K562 (cell line): ENCODE data around the gene HTR4.

ENCODE experiments used
- CREB1 ChIP-seq, 2 experiments: sonication (generic) in 1 of 2; formaldehyde crosslinking in 1 of 2; IDR thresholded peaks; 2 replicates each; pipeline versions ENCODE4 v1.6.1 to v1.8.0; 2012 to 2022; ENCODE audit warnings: inconsistent platforms in 1 of 2, mild to moderate bottlenecking in 1 of 2, missing genetic modification reagents in 1 of 2, moderate library complexity in 1 of 2
- IRF9 ChIP-seq: fragments of 450-650 bp; IDR thresholded peaks from 2 replicates; pipeline ENCODE4 v1.6.1; 2016; ENCODE audit warnings: missing biosample characterization, missing genetic modification characterization
- MEIS2 ChIP-seq: fragments of 450-650 bp; IDR thresholded peaks from 2 replicates; pipeline ENCODE4 v1.6.1; 2014; ENCODE audit warnings: mild to moderate bottlenecking; ENCODE audit not compliant: partially characterized antibody
- NR2C2 ChIP-seq, 2 experiments: fragments of 200-800 bp in 1 of 2; sonication (Bioruptor generic) in 1 of 2; sonication (generic) in 1 of 2; formaldehyde crosslinking in 1 of 2; IDR thresholded peaks; 2 replicates each; pipeline versions ENCODE4 v1.6.1 to v1.8.0; 2016 to 2022; ENCODE audit warnings: mild to moderate bottlenecking in 1 of 2, missing compliant biosample characterization in 1 of 2, missing genetic modification characterization in 1 of 2, missing genetic modification reagents in 1 of 2
- SMAD2 ChIP-seq: fragments of 150-350 bp; IDR thresholded peaks from 2 replicates; pipeline ENCODE4 v1.6.1; 2014; ENCODE audit warnings: low read depth, mild to moderate bottlenecking, low read length
- SRF ChIP-seq, 2 experiments: fragments of 250-450, 450-650 bp in 1 of 2; sonication (Bioruptor Pico) in 1 of 2; sonication (generic) in 1 of 2; formaldehyde crosslinking; IDR thresholded peaks; 2 replicates each; pipeline versions ENCODE4 v1.5.0 to v1.5.1; 2020 to 2022; ENCODE audit warnings: mild to moderate bottlenecking in 1 of 2, missing genetic modification reagents in 1 of 2
- ZFP36 ChIP-seq: fragments of 150-350 bp; IDR thresholded peaks from 2 replicates; pipeline ENCODE4 v1.6.1; 2018; ENCODE audit warnings: low read length, low read depth; ENCODE audit not compliant: partially characterized antibody
- TF ChIP-seq, protein P1 (sequence below): fragments of 250-450 bp; sonication (Bioruptor Pico); IDR thresholded peaks from 2 replicates; pipeline ENCODE4 v1.8.0; 2022; ENCODE audit warnings: moderate library complexity, mild to moderate bottlenecking, inconsistent platforms
- TF ChIP-seq, protein P2 (sequence below): sonication (generic); formaldehyde crosslinking; IDR thresholded peaks from 2 replicates; pipeline ENCODE4 v1.8.0; 2023; ENCODE audit warnings: mild to moderate bottlenecking, missing genetic modification reagents

GRCh38 chr5:148653291-148653835, 964 bp downstream of the HTR4 start:
- TF ChIP-seq IRF9 (tag) (no peak), SMAD2 (no peak), ZFP36 (no peak), SRF (CRISPR knock-in tag; IDR thresholded peaks at IDR 0.05) (no peak), CREB1 (IDR thresholded peaks at IDR 0.05) (no peak), CREB1 (CRISPR knock-in tag; IDR thresholded peaks at IDR 0.05) (no peak), NR2C2 (CRISPR knock-in tag; IDR thresholded peaks at IDR 0.05) (no peak), NR2C2 (tag; IDR thresholded peaks at IDR 0.05) (no peak), MEIS2 (no peak)
- TF ChIP-seq, protein P1, sequence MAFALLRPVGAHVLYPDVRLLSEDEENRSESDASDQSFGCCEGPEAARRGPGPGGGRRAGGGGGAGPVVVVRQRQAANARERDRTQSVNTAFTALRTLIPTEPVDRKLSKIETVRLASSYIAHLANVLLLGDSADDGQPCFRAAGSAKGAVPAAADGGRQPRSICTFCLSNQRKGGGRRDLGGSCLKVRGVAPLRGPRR (CRISPR knock-in tag): no peak
- TF ChIP-seq, protein P2, sequence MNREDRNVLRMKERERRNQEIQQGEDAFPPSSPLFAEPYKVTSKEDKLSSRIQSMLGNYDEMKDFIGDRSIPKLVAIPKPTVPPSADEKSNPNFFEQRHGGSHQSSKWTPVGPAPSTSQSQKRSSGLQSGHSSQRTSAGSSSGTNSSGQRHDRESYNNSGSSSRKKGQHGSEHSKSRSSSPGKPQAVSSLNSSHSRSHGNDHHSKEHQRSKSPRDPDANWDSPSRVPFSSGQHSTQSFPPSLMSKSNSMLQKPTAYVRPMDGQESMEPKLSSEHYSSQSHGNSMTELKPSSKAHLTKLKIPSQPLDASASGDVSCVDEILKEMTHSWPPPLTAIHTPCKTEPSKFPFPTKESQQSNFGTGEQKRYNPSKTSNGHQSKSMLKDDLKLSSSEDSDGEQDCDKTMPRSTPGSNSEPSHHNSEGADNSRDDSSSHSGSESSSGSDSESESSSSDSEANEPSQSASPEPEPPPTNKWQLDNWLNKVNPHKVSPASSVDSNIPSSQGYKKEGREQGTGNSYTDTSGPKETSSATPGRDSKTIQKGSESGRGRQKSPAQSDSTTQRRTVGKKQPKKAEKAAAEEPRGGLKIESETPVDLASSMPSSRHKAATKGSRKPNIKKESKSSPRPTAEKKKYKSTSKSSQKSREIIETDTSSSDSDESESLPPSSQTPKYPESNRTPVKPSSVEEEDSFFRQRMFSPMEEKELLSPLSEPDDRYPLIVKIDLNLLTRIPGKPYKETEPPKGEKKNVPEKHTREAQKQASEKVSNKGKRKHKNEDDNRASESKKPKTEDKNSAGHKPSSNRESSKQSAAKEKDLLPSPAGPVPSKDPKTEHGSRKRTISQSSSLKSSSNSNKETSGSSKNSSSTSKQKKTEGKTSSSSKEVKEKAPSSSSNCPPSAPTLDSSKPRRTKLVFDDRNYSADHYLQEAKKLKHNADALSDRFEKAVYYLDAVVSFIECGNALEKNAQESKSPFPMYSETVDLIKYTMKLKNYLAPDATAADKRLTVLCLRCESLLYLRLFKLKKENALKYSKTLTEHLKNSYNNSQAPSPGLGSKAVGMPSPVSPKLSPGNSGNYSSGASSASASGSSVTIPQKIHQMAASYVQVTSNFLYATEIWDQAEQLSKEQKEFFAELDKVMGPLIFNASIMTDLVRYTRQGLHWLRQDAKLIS (CRISPR knock-in tag): no peak
